Endothelial cell of hepatic sinusoid (primary cell): Measurements from ENCODE around the gene EDN3.

Experiments used
- in situ Hi-C: cut with HindIII; loops from 2 replicates; pipeline ENCODE4 v1.10.0; 2017; ENCODE audit warnings: low sequenced_read_pairs

EDN3 gene, protein sequence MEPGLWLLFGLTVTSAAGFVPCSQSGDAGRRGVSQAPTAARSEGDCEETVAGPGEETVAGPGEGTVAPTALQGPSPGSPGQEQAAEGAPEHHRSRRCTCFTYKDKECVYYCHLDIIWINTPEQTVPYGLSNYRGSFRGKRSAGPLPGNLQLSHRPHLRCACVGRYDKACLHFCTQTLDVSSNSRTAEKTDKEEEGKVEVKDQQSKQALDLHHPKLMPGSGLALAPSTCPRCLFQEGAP

GRCh38 chr20:59300333-59301081 lies at the start of gene EDN3:
Gene EDN3, plus strand, starts transcription at chr20:59300611. Its CDS starts 202 bp downstream, at chr20:59300813.
- in situ Hi-C loops = no loop called here

DNA sequence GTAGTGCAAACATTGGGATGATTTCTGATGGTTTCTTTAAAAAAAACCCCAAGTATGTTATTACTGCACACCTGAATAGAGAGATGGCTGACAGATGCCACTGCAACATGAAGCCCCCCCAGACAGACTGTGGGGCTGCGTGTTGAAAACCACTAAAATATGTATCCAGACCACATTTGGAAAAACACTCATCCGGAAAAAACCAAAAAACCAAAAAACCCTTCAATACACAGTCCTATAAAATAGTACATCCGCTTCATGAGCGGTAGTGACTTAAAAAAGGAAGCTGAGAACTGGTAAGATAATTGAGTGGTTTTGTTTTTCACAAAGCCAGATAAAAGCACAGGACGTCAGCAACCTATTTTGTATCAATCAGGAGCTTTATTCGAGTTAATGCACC lies 47.1 kb upstream of the EDN3 start:
- in situ Hi-C loops = no loop called here

DNA sequence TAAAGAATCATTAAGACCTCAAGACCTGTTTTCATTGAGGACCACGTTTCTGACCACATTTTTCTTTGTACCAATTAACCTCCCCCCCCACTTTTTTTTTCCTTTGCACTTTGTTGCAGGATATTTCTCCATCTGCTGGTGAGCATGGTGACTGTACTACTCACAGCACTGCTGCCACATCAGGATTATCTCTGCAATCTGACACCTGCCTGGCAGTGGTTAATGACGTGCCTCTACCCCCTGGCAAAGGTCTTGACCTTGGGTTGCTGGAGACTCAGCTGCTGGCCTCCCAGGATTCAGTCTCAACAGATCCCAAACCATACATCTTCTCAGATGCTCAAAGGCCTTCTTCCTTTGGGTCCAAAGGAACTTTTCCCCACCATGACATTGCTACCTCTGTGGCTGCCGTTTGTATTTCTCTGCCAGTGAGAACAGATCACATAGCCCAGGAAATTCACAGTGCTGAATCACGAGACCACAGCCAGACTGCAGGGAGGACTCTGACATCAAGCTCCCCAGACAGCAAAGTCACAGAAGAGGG lies 46.6 kb upstream of the EDN3 start:
- in situ Hi-C loops = no loop called here

DNA sequence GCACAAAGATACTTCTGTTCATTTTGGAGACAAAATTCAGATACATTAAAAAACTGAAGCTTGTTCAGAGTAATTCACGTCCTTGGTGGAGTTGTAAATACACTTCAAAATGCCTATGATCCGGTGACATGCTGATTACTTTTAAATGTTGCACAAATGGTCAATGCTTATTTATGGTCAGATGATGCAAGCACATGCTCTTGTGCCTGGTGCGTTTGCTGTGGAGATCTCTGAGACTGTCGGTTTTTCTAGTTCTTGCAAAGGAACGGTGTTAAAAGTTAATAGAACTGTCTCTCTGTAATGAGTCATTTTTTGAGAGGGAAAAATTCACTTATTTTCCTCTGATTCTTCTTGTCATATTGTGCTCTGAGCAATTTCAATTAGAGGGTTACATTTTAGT lies 45.2 kb upstream of the EDN3 start:
- in situ Hi-C loops = no loop called here

- in situ Hi-C loops = no loop called here
Measured at GRCh38 chr20:59258221-59258621, 42.2 kb upstream of the EDN3 start.

- in situ Hi-C loops = no loop called here
Measured at GRCh38 chr20:59259946-59260345, 40.5 kb upstream of the EDN3 start.

- in situ Hi-C loops = no loop called here
Measured at GRCh38 chr20:59265298-59265697, 35.1 kb upstream of the EDN3 start.

- in situ Hi-C loops = no loop called here
Measured at GRCh38 chr20:59268870-59269269, 31.5 kb upstream of the EDN3 start.

DNA sequence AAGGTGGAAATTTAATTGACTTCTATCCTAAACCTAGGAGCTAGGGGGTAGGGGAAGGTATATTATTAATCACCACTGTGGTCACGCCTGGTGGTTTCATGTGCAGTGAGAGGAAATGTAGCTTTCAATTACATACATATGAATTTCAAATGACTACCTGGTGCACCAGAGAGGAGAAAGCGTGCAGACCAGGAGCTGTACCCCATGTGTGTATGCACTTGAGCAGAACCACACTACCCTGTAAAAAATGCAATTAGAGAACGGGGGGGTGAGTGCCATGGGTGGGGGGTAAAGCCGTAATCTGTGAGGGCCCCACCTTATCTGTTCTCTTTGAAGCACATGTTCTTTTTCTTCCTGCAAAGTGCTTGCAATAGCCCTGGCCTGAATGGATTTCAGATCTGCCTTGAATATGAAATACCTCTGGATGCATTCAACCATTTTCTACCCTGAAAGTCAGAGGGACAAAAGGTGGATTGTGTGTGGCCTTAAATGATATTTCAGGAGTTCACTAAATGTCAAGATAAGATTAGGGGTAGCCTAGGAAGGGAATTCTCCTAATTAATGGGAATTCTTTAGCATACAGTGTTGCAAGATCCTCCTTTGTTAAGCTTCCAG lies 30.9 kb upstream of the EDN3 start:
- in situ Hi-C loops = no loop called here

- in situ Hi-C loops = no loop called here
Measured at GRCh38 chr20:59270380-59270779, 30.0 kb upstream of the EDN3 start.

GRCh38 chr20:59273739-59274357 lies 26.6 kb upstream of the EDN3 start:
- in situ Hi-C loops = no loop called here

- in situ Hi-C loops = no loop called here
Measured at GRCh38 chr20:59276938-59277337, 23.5 kb upstream of the EDN3 start.

GRCh38 chr20:59284470-59284869 lies 15.9 kb upstream of the EDN3 start:
- in situ Hi-C loops = loop anchor here (5.0 kb wide), 2 partner anchors 82 to 88 kb away; no protein-coding TSS in a partner anchor

DNA sequence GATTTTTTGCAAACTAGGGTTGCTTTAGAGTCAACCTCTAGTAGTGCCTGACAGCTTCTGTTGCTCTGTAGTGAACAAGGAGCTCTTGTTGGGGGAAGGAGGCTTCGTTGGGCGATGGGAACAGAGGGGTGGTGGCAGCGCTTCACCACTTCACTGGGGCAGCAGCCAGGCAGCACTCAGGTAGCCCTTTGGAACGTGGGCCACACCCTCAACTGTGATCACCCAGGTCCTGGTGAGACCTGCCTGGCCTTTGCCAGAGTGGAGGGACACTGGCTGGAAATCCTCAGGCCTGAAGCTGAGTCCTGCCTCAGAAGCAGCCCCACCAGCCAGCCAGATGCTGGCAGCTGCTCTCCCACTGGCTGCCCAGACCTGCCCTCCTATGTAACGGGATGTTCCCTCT lies 10.4 kb upstream of the EDN3 start:
- in situ Hi-C loops = no loop called here

DNA sequence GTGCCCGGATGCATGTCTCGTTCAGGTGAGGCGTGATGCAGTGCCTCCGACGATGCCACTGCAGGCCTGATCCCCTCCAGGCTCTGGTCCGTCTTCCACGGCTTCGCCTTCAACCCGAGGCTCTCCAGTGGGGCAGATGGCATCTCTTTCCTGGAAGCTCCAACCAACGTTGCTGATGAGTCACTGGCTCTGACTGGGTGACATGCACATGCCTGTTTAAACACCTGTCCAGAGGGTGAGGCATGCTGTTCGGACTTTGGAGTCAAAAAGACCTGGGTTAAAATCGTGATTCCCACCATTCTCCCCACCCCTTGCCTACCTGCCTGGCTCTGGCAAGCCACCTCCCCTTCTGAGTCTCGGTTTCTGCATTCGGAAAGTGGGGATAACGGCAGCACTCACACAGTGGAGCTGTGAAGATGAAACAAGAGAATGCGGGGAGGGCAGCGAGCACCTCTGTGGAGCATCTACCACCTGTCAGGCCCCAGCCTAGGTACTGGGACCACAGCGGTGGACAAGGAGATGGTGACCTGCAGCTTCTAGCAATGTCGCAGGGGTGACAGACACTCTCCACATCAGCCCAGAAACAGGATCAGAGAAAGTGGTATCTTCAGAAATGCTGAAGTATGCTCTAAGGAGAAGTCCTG lies 8.5 kb upstream of the EDN3 start:
- in situ Hi-C loops = no loop called here

GRCh38 chr20:59295531-59295930 lies 4.9 kb upstream of the EDN3 start:
- in situ Hi-C loops = no loop called here

DNA sequence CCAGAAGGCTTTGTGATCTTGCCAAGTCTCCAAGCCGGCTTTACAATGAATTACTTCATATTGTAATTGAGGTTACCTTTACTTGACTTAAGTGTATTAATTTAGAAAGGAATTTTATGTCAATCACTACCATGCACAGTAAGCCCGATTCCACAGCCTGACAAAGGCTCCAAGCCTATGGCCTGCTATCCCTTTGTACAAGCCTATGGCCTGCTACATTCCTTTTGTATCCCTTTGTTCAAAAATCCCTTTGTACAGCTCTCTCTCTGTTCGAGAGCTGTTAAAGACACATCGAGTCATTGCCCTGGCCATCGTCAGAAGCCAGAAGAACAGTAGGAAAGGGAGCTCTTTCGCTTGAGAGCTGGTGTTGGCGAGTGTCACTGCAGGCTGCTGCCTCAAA lies 2.7 kb upstream of the EDN3 start:
- in situ Hi-C loops = no loop called here

- in situ Hi-C loops = no loop called here
Measured at GRCh38 chr20:59299945-59300332, 472 bp upstream of the EDN3 start.

DNA sequence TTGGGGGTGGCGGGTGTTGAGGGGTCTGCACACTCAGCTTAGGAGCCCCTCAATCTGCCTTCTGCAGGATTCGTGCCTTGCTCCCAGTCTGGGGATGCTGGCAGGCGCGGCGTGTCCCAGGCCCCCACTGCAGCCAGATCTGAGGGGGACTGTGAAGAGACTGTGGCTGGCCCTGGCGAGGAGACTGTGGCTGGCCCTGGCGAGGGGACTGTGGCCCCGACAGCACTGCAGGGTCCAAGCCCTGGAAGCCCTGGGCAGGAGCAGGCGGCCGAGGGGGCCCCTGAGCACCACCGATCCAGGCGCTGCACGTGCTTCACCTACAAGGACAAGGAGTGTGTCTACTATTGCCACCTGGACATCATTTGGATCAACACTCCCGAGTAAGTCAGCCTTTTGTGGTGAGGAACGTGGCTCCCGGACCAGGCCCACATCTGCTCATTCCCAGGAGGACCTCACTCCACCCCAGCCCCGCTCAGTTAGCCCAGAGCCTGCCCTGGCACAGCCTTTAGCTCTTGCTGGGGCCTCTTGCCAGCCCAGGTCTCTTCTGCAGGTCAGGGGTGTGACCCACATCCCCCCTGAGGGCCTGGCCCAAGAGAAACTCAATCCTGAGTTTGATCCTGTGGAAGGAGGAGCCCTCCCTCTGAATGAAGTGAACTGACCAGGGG lies 1.1 kb downstream of the EDN3 start:
- in situ Hi-C loops = no loop called here

GRCh38 chr20:59305908-59306655 lies 5.7 kb downstream of the EDN3 start:
- in situ Hi-C loops = no loop called here
